ENCODE measurements around the gene DENND2A.

DNA sequence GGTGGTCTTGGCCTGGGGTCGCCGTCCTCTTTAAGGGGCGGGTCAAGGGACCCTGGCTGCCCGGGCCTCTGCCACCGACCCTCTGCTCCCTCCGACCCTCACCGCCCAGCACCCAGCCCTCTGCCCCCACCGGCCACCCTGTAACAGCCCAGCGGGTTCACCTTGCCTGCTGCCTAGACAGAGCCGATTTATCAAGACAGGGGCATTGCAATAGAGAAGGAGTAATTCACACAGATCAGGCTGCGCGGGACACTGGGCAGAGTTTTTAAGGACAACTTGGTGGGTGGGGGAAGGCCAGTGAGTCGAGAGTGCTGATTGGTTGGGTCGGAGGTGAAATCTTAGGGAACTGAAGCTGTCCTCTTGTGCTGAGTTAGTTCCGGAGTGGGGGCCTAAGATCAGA lies 31.4 kb upstream of the DENND2A start:
- TF ChIP-seq, protein P1, sequence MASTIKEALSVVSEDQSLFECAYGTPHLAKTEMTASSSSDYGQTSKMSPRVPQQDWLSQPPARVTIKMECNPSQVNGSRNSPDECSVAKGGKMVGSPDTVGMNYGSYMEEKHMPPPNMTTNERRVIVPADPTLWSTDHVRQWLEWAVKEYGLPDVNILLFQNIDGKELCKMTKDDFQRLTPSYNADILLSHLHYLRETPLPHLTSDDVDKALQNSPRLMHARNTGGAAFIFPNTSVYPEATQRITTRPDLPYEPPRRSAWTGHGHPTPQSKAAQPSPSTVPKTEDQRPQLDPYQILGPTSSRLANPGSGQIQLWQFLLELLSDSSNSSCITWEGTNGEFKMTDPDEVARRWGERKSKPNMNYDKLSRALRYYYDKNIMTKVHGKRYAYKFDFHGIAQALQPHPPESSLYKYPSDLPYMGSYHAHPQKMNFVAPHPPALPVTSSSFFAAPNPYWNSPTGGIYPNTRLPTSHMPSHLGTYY (CRISPR knock-in tag; IDR thresholded peaks at IDR 0.05): no peak
- TF ChIP-seq, protein P2, sequence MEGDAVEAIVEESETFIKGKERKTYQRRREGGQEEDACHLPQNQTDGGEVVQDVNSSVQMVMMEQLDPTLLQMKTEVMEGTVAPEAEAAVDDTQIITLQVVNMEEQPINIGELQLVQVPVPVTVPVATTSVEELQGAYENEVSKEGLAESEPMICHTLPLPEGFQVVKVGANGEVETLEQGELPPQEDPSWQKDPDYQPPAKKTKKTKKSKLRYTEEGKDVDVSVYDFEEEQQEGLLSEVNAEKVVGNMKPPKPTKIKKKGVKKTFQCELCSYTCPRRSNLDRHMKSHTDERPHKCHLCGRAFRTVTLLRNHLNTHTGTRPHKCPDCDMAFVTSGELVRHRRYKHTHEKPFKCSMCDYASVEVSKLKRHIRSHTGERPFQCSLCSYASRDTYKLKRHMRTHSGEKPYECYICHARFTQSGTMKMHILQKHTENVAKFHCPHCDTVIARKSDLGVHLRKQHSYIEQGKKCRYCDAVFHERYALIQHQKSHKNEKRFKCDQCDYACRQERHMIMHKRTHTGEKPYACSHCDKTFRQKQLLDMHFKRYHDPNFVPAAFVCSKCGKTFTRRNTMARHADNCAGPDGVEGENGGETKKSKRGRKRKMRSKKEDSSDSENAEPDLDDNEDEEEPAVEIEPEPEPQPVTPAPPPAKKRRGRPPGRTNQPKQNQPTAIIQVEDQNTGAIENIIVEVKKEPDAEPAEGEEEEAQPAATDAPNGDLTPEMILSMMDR (IDR thresholded peaks at IDR 0.05): no peak
- TF ChIP-seq HMGA2 (CRISPR knock-in tag; IDR thresholded peaks at IDR 0.05): no peak
- no peak for TF ChIP-seq NR3C1 (CRISPR knock-in tag; conservative IDR thresholded peaks at IDR 0.05; ENCODE audit: low read depth)
- TF ChIP-seq, protein P3, sequence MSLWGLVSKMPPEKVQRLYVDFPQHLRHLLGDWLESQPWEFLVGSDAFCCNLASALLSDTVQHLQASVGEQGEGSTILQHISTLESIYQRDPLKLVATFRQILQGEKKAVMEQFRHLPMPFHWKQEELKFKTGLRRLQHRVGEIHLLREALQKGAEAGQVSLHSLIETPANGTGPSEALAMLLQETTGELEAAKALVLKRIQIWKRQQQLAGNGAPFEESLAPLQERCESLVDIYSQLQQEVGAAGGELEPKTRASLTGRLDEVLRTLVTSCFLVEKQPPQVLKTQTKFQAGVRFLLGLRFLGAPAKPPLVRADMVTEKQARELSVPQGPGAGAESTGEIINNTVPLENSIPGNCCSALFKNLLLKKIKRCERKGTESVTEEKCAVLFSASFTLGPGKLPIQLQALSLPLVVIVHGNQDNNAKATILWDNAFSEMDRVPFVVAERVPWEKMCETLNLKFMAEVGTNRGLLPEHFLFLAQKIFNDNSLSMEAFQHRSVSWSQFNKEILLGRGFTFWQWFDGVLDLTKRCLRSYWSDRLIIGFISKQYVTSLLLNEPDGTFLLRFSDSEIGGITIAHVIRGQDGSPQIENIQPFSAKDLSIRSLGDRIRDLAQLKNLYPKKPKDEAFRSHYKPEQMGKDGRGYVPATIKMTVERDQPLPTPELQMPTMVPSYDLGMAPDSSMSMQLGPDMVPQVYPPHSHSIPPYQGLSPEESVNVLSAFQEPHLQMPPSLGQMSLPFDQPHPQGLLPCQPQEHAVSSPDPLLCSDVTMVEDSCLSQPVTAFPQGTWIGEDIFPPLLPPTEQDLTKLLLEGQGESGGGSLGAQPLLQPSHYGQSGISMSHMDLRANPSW (CRISPR knock-in tag; conservative IDR thresholded peaks at IDR 0.05; ENCODE audit: low read depth): no peak
- TF ChIP-seq, protein P4, sequence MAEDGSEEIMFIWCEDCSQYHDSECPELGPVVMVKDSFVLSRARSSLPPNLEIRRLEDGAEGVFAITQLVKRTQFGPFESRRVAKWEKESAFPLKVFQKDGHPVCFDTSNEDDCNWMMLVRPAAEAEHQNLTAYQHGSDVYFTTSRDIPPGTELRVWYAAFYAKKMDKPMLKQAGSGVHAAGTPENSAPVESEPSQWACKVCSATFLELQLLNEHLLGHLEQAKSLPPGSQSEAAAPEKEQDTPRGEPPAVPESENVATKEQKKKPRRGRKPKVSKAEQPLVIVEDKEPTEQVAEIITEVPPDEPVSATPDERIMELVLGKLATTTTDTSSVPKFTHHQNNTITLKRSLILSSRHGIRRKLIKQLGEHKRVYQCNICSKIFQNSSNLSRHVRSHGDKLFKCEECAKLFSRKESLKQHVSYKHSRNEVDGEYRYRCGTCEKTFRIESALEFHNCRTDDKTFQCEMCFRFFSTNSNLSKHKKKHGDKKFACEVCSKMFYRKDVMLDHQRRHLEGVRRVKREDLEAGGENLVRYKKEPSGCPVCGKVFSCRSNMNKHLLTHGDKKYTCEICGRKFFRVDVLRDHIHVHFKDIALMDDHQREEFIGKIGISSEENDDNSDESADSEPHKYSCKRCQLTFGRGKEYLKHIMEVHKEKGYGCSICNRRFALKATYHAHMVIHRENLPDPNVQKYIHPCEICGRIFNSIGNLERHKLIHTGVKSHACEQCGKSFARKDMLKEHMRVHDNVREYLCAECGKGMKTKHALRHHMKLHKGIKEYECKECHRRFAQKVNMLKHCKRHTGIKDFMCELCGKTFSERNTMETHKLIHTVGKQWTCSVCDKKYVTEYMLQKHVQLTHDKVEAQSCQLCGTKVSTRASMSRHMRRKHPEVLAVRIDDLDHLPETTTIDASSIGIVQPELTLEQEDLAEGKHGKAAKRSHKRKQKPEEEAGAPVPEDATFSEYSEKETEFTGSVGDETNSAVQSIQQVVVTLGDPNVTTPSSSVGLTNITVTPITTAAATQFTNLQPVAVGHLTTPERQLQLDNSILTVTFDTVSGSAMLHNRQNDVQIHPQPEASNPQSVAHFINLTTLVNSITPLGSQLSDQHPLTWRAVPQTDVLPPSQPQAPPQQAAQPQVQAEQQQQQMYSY (CRISPR knock-in tag; IDR thresholded peaks at IDR 0.05): no peak
- TF ChIP-seq NR2C2 (CRISPR knock-in tag; IDR thresholded peaks at IDR 0.05): no peak
- no peak for TF ChIP-seq ZNF263 (CRISPR knock-in tag; IDR thresholded peaks at IDR 0.05; ENCODE audit: low read depth)
